Endodermal cell (in vitro differentiated cells): ENCODE results near the gene SMG6. TPM values are rescaled to one million over a fixed set of nuclear protein-coding genes. Genes with fewer than 3 reads are reported as not detected.

Experiments
- DNase-seq: peaks from one replicate; pipeline ENCODE4 v3.0.0-alpha.2; 2017
- H3K27ac ChIP-seq: 2 replicates; pipeline ENCODE4 v1.5.1; 2013; ENCODE audit warnings: mild to moderate bottlenecking, low read depth, low read length, moderate library complexity
- H3K27me3 ChIP-seq: 2 replicates; pipeline ENCODE4 v1.6.1; 2013; ENCODE audit warnings: mild to moderate bottlenecking, low read length, moderate library complexity; ENCODE audit not compliant: insufficient read depth, control insufficient read depth, poor library complexity, severe bottlenecking
- H3K36me3 ChIP-seq: 2 replicates; pipeline ENCODE4 v1.7.0; 2013; ENCODE audit warnings: mild to moderate bottlenecking, low read length, moderate library complexity; ENCODE audit not compliant: control insufficient read depth, insufficient read depth
- H3K4me1 ChIP-seq: one replicate; pipeline ENCODE4 v1.7.0; 2013; ENCODE audit warnings: low read length; ENCODE audit not compliant: control insufficient read depth, insufficient read depth
- H3K4me3 ChIP-seq: 2 replicates; pipeline ENCODE4 v1.5.1; 2013; ENCODE audit warnings: mild to moderate bottlenecking, low read length, moderate library complexity
- H3K9ac ChIP-seq: 2 replicates; pipeline ENCODE4 v1.6.1; 2013; ENCODE audit warnings: mild to moderate bottlenecking, low read length, moderate library complexity; ENCODE audit not compliant: poor library complexity, severe bottlenecking; ENCODE audit errors: extremely low read depth
- H3K9me3 ChIP-seq: 2 replicates; pipeline ENCODE4 v1.6.1; 2013; ENCODE audit warnings: mild to moderate bottlenecking, low read length, moderate library complexity; ENCODE audit not compliant: control insufficient read depth
- H3K27ac Mint-ChIP-seq: 2 replicates; pipeline ENCODE4 v1.8.0; 2020; ENCODE audit warnings: mixed read lengths
- H3K27me3 Mint-ChIP-seq: 2 replicates; pipeline ENCODE4 v1.8.0; 2021; ENCODE audit warnings: mild to moderate bottlenecking, mixed read lengths; ENCODE audit not compliant: insufficient read depth
- H3K36me3 Mint-ChIP-seq: 2 replicates; pipeline ENCODE4 v1.8.0; 2020; ENCODE audit warnings: low read depth, mixed read lengths
- H3K4me1 Mint-ChIP-seq: 2 replicates; pipeline ENCODE4 v1.8.0; 2020; ENCODE audit warnings: mixed read lengths
- H3K4me3 Mint-ChIP-seq: 2 replicates; pipeline ENCODE4 v1.8.0; 2020; ENCODE audit warnings: mild to moderate bottlenecking, moderate library complexity, mixed read lengths
- H3K9me3 Mint-ChIP-seq: 2 replicates; pipeline ENCODE4 v1.8.0; 2020; ENCODE audit warnings: mild to moderate bottlenecking, mixed read lengths
- WGBS, 2 experiments: methylation state at CpG; one replicate each; pipeline versions ENCODE4 v1.1.5 to v1.1.7; 2013; ENCODE audit warnings: missing lambda C conversion rate in 2 of 2, mixed read lengths in 1 of 2; ENCODE audit not compliant: insufficient coverage in 1 of 2, insufficient read length in 1 of 2; 5-methylcytosine and 5-hydroxymethylcytosine counted together
- total RNA-seq, 2 donors: library from RNA; stranded (reverse); fragmentation: NEBNext Ultra II Directional in 1 of 2; extraction: Animal tissue kit (Norgen Biotek cat#: 25700) in 1 of 2; gene quantifications; 2 replicates in 1 of 2; 3 replicates in 1 of 2; pipeline ENCODE4 v1.2.1, GENCODE V29; 2021
- TF ChIP-seq, protein P1 (sequence below): fragments of 200-600 bp; sonication (generic); conservative IDR thresholded peaks from 2 replicates; pipeline ENCODE4 v1.5.0; 2021; ENCODE audit warnings: antibody characterized with exemption, mild to moderate bottlenecking

The SMG6 gene
- total RNA-seq, 2 donors from 2014 or later, result 44.3 to 56.7 TPM

DNA sequence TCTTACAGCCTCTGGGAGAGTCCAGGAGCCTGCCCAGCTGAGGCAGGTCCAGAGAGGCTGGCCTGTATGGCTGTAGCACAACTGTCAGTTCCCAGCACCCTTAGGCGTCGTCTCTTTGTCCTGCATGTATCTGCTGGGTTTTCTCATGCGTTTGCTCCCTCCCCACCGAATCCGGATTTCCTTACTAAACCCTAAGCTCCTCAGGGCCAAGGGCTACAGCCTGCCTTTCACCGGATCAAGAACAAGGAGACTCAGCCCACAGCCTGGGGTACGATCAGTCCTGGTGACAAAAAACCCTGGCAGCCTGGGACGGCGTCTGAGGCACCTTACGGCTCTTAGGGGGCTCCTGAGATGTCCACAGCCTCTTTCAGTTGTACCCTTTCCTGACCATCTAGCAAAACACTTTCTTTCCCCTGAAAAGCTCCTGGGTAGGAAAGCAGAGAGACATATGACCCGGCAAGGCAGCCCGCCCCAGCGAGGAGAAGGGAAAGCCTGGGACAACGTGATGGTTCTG lies 236.5 kb downstream of the SMG6 start:
- no peak overlapping the region for H3K27ac Mint-ChIP-seq
- H3K27me3 Mint-ChIP-seq, result no peaks in the 10 kb centered on the region
- no peak for DNase-seq
- Histone ChIP-seq H3K27ac (no peak overlapping the region), H3K27me3 (no peaks in the 10 kb centered on the region), H3K4me1 (peaks cover 10% of the 10 kb centered on the region), H3K9me3 (no peaks in the 10 kb centered on the region), H3K36me3 (peaks cover 91% of the 10 kb centered on the region), H3K9ac (no peak overlapping the region), H3K4me3 (no peak overlapping the region)
- H3K36me3 Mint-ChIP-seq, result peaks cover 58% of the 10 kb centered on the region
- 96% methylated on average over 8 to 14 of the region's 14 CpGs for WGBS, 2 experiments
- peaks cover 24% of the 10 kb centered on the region for H3K4me1 Mint-ChIP-seq
- TF ChIP-seq, protein P1, sequence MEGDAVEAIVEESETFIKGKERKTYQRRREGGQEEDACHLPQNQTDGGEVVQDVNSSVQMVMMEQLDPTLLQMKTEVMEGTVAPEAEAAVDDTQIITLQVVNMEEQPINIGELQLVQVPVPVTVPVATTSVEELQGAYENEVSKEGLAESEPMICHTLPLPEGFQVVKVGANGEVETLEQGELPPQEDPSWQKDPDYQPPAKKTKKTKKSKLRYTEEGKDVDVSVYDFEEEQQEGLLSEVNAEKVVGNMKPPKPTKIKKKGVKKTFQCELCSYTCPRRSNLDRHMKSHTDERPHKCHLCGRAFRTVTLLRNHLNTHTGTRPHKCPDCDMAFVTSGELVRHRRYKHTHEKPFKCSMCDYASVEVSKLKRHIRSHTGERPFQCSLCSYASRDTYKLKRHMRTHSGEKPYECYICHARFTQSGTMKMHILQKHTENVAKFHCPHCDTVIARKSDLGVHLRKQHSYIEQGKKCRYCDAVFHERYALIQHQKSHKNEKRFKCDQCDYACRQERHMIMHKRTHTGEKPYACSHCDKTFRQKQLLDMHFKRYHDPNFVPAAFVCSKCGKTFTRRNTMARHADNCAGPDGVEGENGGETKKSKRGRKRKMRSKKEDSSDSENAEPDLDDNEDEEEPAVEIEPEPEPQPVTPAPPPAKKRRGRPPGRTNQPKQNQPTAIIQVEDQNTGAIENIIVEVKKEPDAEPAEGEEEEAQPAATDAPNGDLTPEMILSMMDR, result no peak
- no peaks in the 10 kb centered on the region for H3K9me3 Mint-ChIP-seq
- H3K4me3 Mint-ChIP-seq, result no peak overlapping the region

DNA sequence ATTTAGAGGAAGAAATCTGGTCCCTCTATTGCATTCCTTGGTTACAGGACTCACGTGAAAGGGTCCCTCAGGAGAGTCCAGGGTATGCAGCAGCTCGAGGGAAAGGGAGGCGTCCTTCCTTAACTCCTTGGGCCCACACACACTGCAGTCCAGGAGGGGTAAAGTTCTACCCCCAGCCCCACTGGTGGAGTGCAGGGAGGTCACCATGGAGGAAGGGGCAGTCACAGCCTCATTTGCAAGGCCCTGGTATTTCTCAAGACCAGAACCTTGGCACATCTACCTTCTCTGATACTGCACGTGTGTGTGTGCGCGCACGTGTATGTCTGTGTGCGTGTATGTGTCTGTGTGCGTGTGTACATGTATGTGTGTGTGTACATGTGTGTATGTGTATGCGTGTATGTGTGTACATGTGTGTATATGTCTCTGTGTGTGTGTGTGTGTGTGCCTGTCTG lies 237.6 kb downstream of the SMG6 start:
- no peak overlapping the region for H3K4me3 Mint-ChIP-seq
- peaks cover 65% of the 10 kb centered on the region for H3K36me3 Mint-ChIP-seq
- no peaks in the 10 kb centered on the region for H3K9me3 Mint-ChIP-seq
- TF ChIP-seq, protein P1, result no peak
- WGBS, 2 experiments, result 92% methylated on average over 10 of the region's 10 CpGs; no CpG with 5 or more reads in 1 of the 2 experiments
- H3K36me3 ChIP-seq, result peaks cover 92% of the 10 kb centered on the region
- H3K4me1 Mint-ChIP-seq, result peaks cover 26% of the 10 kb centered on the region
- H3K4me3 ChIP-seq, result no peak overlapping the region
- no peaks in the 10 kb centered on the region for H3K9me3 ChIP-seq
- DNase-seq, result no peak
- H3K9ac ChIP-seq, result no peak overlapping the region
- peaks cover 9% of the 10 kb centered on the region for H3K27me3 Mint-ChIP-seq
- peaks cover 5% of the 10 kb centered on the region for H3K27me3 ChIP-seq
- H3K27ac ChIP-seq, result no peak overlapping the region
- no peak overlapping the region for H3K27ac Mint-ChIP-seq
- peaks cover 10% of the 10 kb centered on the region for H3K4me1 ChIP-seq

DNA sequence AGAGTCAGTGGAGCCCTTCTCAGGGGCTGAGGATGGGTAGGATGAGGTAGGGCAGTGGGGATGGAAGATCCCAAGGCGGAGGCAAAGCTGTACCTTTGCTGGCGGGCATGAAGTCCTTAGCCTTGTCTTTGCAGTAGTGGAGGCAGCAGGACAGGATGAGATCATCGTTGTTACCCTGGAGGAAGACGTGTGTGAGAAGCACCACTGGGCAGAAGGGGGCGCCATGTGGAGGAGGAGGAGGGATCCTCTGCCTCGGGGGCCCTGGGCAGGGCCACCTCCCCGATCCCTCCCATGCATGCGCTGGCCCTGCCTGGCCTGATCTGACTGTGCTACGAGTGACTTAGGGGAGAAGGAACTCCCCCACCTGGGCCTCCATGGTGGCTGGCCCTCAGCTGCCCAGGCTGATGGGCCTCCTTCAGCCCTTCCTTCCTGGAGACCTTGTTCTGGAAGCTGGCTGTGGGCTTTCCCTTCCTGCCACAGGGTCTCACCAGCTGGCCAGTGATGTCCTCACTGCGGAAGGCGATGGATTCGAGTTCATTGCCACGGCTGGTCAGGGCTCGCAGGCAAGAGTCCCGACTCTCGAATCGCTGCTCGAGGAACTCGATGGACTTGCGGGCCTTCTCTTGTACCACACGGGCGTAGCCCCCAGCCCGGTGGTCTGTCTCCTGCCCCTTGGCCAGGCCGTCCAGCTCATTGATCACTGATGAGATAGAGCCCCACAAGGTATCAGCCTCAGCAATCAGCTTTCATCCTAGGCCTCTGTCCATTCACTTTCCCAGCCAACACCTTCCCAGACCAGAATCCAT lies 238.4 kb downstream of the SMG6 start:
- no peak overlapping the region for H3K4me3 Mint-ChIP-seq
- peak overlapping the region; percentile 45 for H3K27ac Mint-ChIP-seq
- no peak overlapping the region for H3K9ac ChIP-seq

More for the DNA sequence above, 238.4 kb downstream of the SMG6 start:
- H3K36me3 ChIP-seq, result peaks cover 95% of the 10 kb centered on the region
- no peak overlapping the region for H3K27ac ChIP-seq
- peaks cover 13% of the 10 kb centered on the region for H3K27me3 ChIP-seq
- Mint-ChIP-seq H3K27me3 (peaks cover 17% of the 10 kb centered on the region), H3K9me3 (no peaks in the 10 kb centered on the region), H3K4me1 (peaks cover 26% of the 10 kb centered on the region), H3K36me3 (peaks cover 67% of the 10 kb centered on the region)
- H3K4me3 ChIP-seq, result no peak overlapping the region
- DNase-seq, result peak; percentile 97
- TF ChIP-seq, protein P1, result peak; percentile 82
- no peaks in the 10 kb centered on the region for H3K9me3 ChIP-seq
- peaks cover 10% of the 10 kb centered on the region for H3K4me1 ChIP-seq
- WGBS, 2 experiments, result 92 to 94% methylated on average over 15 to 24 of the region's 24 CpGs
